Panc1 (cell line): ENCODE data around the gene OR5AK2.

ENCODE experiments used
- CTCF ChIP-seq: fragments of 450-650 bp; IDR thresholded peaks from 2 replicates; pipeline ENCODE4 v1.5.1; 2017; ENCODE audit warnings: mild to moderate bottlenecking
- POLR2AphosphoS5 ChIP-seq: IDR thresholded peaks from 2 replicates; pipeline ENCODE4 v1.6.1; 2012; ENCODE audit warnings: mild to moderate bottlenecking, low read depth, low read length, moderate library complexity
- REST ChIP-seq, 2 experiments: IDR thresholded peaks; 2 replicates each; pipeline ENCODE4 v1.6.1; 2011 to 2012; ENCODE audit warnings: low read depth in 2 of 2, control low read depth in 1 of 2, low read length in 1 of 2, mild to moderate bottlenecking in 1 of 2, moderate library complexity in 1 of 2; ENCODE audit not compliant: insufficient read depth in 1 of 2
- TCF7L2 ChIP-seq: IDR thresholded peaks from 2 replicates; pipeline ENCODE4 v1.6.1; 2011; ENCODE audit warnings: mild to moderate bottlenecking, low read depth, low read length, inconsistent platforms

GRCh38 chr11:56950510-56950909, 38.2 kb upstream of the OR5AK2 start:
- TF ChIP-seq CTCF (no peak), POLR2AphosphoS5 (no peak), REST (IDR thresholded peaks at IDR 0.05; ENCODE audit: insufficient read depth in 1 of 2, low read depth in 2 of 2, low read length in 1 of 2) (no peak), TCF7L2 (no peak)
